ENCODE data around the gene TRAPPC4. TPM values are rescaled to one million over a fixed set of nuclear protein-coding genes. Genes with fewer than 3 reads are reported as not detected.
A peak's percentile ranks its signal among the peaks of the same experiment; 100 is the strongest.
"Not testable (repeated sequence)": the region's sequence is repeated elsewhere in the genome, so short reads cannot be mapped to it uniquely, and the experiment has no call there.

The TRAPPC4 gene
- total RNA-seq, 3 donors from 2014 or later = 52.6 to 63.7 (median 60.0) TPM

- peaks cover 3% of the 10 kb centered on the region for H3K36me3 ChIP-seq
- no peak for TF ChIP-seq CTCF (IDR thresholded peaks at IDR 0.05)
- TF ChIP-seq POLR2A (IDR thresholded peaks at IDR 0.05) = no peak
- TF ChIP-seq POLR2AphosphoS5 (IDR thresholded peaks at IDR 0.05) = no peak
- no peak overlapping the region for H3K4me3 ChIP-seq
- H3K9me3 ChIP-seq = no peaks in the 10 kb centered on the region
- no peak overlapping the region for H3K27ac ChIP-seq
- peaks cover 3 to 6% of the 10 kb centered on the region in 2 donors for H3K4me1 ChIP-seq
- no peak for DNase-seq (ENCODE audit: low spot score in 2 of 2)
- intact Hi-C loops (cut with DNase I; ENCODE audit: low total_unique reads) = no loop called here
- H3K27me3 ChIP-seq = no peaks in the 10 kb centered on the region
Measured at GRCh38 chr11:119015054-119015611, 3.4 kb upstream of the TRAPPC4 start.

GRCh38 chr11:119016216-119017009, 2.2 kb upstream of the TRAPPC4 start:
- Histone ChIP-seq H3K4me1 (peaks cover 4 to 15% of the 10 kb centered on the region in 2 donors), H3K36me3 (peaks cover 3% of the 10 kb centered on the region), H3K27me3 (no peaks in the 10 kb centered on the region), H3K9me3 (no peaks in the 10 kb centered on the region), H3K27ac (peak overlapping the region in 1 of 2 donors; percentile 94), H3K4me3 (peak overlapping the region; percentile 73 to 98 (median 89))
- no peak for DNase-seq (ENCODE audit: low spot score in 2 of 2)
- TF ChIP-seq POLR2AphosphoS5 (IDR thresholded peaks at IDR 0.05) (no peak), POLR2A (IDR thresholded peaks at IDR 0.05) (no peak), CTCF (IDR thresholded peaks at IDR 0.05) (no peak)
- intact Hi-C loops (cut with DNase I; ENCODE audit: low total_unique reads) = no loop called here

- intact Hi-C loops (cut with DNase I; ENCODE audit: low total_unique reads); H3K27me3 ChIP-seq; DNase-seq (ENCODE audit: low spot score in 2 of 2); H3K9me3 ChIP-seq; H3K36me3 ChIP-seq: not testable (repeated sequence)
- Histone ChIP-seq H3K27ac (peak overlapping the region; percentile 94 to 97), H3K4me3 (peak overlapping the region; percentile 73 to 98 (median 89)), H3K4me1 (peaks cover 4 to 17% of the 10 kb centered on the region in 2 donors)
Measured at GRCh38 chr11:119017377-119017776, 1.2 kb upstream of the TRAPPC4 start.

GRCh38 chr11:119019996-119020395, 1.4 kb downstream of the TRAPPC4 start:
- peak overlapping the region; percentile 73 to 98 (median 89) for H3K4me3 ChIP-seq
- no peak for TF ChIP-seq POLR2AphosphoS5 (IDR thresholded peaks at IDR 0.05)
- no peak for TF ChIP-seq CTCF (IDR thresholded peaks at IDR 0.05)
- no peak for TF ChIP-seq POLR2A (IDR thresholded peaks at IDR 0.05)
- no peaks in the 10 kb centered on the region for H3K36me3 ChIP-seq
- peaks cover 4 to 17% of the 10 kb centered on the region in 2 donors for H3K4me1 ChIP-seq
- no peaks in the 10 kb centered on the region for H3K9me3 ChIP-seq
- no peak overlapping the region for H3K27ac ChIP-seq
- H3K27me3 ChIP-seq = no peaks in the 10 kb centered on the region
- intact Hi-C loops (cut with DNase I; ENCODE audit: low total_unique reads) = no loop called here
- DNase-seq (ENCODE audit: low spot score in 2 of 2) = no peak

GRCh38 chr11:119021631-119022030, 3.1 kb downstream of the TRAPPC4 start:
- TF ChIP-seq POLR2AphosphoS5 (IDR thresholded peaks at IDR 0.05) (no peak), CTCF (IDR thresholded peaks at IDR 0.05) (no peak), POLR2A (IDR thresholded peaks at IDR 0.05) (no peak)
- Histone ChIP-seq H3K27ac (no peak overlapping the region), H3K4me1 (peaks cover 4 to 17% of the 10 kb centered on the region in 2 donors), H3K27me3 (no peaks in the 10 kb centered on the region), H3K4me3 (no peak overlapping the region), H3K9me3 (no peaks in the 10 kb centered on the region), H3K36me3 (no peaks in the 10 kb centered on the region)
- no peak for DNase-seq (ENCODE audit: low spot score in 2 of 2)
- intact Hi-C loops (cut with DNase I; ENCODE audit: low total_unique reads) = no loop called here
